WTC11 (cell line): Measurements from ENCODE around the gene AHRR.

Source experiments
- ATF1 ChIP-seq: sonication (generic); formaldehyde crosslinking; IDR thresholded peaks from 2 replicates; pipeline ENCODE4 v1.8.1; 2023; ENCODE audit warnings: mild to moderate bottlenecking, moderate library complexity, missing genetic modification reagents
- E2F5 ChIP-seq: sonication (generic); formaldehyde crosslinking; IDR thresholded peaks from 2 replicates; pipeline ENCODE4 v1.8.1; 2022; ENCODE audit warnings: mild to moderate bottlenecking, moderate library complexity, missing genetic modification reagents
- IRF2 ChIP-seq: sonication (generic); formaldehyde crosslinking; IDR thresholded peaks from 2 replicates; pipeline ENCODE4 v1.8.0; 2022; ENCODE audit warnings: low read depth, missing genetic modification reagents, borderline replicate concordance
- JUN ChIP-seq: sonication (generic); formaldehyde crosslinking; IDR thresholded peaks from 2 replicates; pipeline ENCODE4 v1.8.0; 2023; ENCODE audit warnings: mild to moderate bottlenecking, missing genetic modification reagents
- MYBL2 ChIP-seq: sonication (generic); formaldehyde crosslinking; IDR thresholded peaks from 2 replicates; pipeline ENCODE4 v1.8.1; 2023; ENCODE audit warnings: mild to moderate bottlenecking, moderate library complexity, missing genetic modification reagents
- TP53 ChIP-seq: sonication (generic); formaldehyde crosslinking; IDR thresholded peaks from 2 replicates; pipeline ENCODE4 v1.8.1; 2023; ENCODE audit warnings: mild to moderate bottlenecking, missing genetic modification reagents
- ZNF138 ChIP-seq: sonication (generic); formaldehyde crosslinking; conservative IDR thresholded peaks from 2 replicates; pipeline ENCODE4 v1.8.1; 2022; ENCODE audit warnings: mild to moderate bottlenecking, moderate library complexity, missing genetic modification reagents
- ZNF263 ChIP-seq: sonication (generic); formaldehyde crosslinking; IDR thresholded peaks from 2 replicates; pipeline ENCODE4 v1.8.1; 2022; ENCODE audit warnings: low read depth, mild to moderate bottlenecking, moderate library complexity, missing genetic modification reagents
- TF ChIP-seq, protein P1 (sequence below): fragments of 200-600 bp; IDR thresholded peaks from 2 replicates; pipeline ENCODE4 v1.8.0; 2022; ENCODE audit warnings: antibody characterized with exemption
- TF ChIP-seq, protein P2 (sequence below): sonication (generic); formaldehyde crosslinking; IDR thresholded peaks from 2 replicates; pipeline ENCODE4 v1.8.1; 2022; ENCODE audit warnings: missing genetic modification reagents, borderline replicate concordance
- TF ChIP-seq, protein P3 (sequence below): sonication (generic); formaldehyde crosslinking; IDR thresholded peaks from 2 replicates; pipeline ENCODE4 v1.8.0; 2023; ENCODE audit warnings: mild to moderate bottlenecking, missing genetic modification reagents

DNA sequence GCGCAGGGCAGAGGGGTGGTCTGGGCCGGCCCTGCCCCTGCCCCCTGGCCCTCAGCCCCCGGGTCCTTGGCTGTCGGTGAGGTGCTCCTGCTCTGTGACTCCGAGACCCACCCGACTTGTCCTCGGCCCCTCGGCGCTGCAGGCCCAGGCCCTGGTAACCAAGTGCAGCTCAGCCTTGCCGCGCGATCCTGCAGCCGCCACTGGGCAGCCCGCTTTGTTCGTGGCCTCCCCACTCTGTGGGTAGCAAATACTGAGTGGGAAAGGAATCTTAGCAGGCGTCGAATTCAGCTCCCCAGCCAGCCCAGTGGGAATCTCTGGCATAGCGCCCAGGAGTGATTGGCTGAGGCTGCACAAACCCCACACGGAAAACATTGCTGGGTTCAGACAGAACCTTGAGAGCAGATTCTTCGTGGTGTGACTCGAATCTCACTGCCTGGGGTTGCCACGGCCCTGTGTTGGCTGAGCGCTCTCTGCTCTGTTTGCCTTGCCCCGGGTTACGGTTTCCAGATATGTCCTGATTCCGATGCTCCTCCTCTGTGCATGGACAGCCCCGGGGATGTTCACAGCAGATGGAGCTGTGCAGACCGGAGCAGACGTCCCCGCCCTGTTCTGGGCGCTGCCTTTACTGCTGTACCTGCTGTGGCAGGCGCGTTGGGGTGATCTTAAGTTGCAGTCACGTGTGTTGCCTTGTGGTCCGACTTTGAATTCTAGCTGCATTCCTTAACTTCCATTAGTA is 108.1 kb downstream of the AHRR start:
- TF ChIP-seq IRF2 (CRISPR knock-in tag) (no peak), JUN (no peak), MYBL2 (CRISPR knock-in tag) (no peak), ZNF263 (CRISPR knock-in tag) (no peak), ATF1 (CRISPR knock-in tag) (no peak), TP53 (CRISPR knock-in tag) (no peak), E2F5 (CRISPR knock-in tag) (no peak; the same call in 1 of the 2 replicates), ZNF138 (CRISPR knock-in tag) (no peak)
- TF ChIP-seq, protein P1, sequence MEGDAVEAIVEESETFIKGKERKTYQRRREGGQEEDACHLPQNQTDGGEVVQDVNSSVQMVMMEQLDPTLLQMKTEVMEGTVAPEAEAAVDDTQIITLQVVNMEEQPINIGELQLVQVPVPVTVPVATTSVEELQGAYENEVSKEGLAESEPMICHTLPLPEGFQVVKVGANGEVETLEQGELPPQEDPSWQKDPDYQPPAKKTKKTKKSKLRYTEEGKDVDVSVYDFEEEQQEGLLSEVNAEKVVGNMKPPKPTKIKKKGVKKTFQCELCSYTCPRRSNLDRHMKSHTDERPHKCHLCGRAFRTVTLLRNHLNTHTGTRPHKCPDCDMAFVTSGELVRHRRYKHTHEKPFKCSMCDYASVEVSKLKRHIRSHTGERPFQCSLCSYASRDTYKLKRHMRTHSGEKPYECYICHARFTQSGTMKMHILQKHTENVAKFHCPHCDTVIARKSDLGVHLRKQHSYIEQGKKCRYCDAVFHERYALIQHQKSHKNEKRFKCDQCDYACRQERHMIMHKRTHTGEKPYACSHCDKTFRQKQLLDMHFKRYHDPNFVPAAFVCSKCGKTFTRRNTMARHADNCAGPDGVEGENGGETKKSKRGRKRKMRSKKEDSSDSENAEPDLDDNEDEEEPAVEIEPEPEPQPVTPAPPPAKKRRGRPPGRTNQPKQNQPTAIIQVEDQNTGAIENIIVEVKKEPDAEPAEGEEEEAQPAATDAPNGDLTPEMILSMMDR: no peak
- TF ChIP-seq, protein P2, sequence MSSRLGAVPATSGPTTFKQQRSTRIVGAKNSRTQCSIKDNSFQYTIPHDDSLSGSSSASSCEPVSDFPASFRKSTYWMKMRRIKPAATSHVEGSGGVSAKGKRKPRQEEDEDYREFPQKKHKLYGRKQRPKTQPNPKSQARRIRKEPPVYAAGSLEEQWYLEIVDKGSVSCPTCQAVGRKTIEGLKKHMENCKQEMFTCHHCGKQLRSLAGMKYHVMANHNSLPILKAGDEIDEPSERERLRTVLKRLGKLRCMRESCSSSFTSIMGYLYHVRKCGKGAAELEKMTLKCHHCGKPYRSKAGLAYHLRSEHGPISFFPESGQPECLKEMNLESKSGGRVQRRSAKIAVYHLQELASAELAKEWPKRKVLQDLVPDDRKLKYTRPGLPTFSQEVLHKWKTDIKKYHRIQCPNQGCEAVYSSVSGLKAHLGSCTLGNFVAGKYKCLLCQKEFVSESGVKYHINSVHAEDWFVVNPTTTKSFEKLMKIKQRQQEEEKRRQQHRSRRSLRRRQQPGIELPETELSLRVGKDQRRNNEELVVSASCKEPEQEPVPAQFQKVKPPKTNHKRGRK (CRISPR knock-in tag): no peak
- TF ChIP-seq, protein P3, sequence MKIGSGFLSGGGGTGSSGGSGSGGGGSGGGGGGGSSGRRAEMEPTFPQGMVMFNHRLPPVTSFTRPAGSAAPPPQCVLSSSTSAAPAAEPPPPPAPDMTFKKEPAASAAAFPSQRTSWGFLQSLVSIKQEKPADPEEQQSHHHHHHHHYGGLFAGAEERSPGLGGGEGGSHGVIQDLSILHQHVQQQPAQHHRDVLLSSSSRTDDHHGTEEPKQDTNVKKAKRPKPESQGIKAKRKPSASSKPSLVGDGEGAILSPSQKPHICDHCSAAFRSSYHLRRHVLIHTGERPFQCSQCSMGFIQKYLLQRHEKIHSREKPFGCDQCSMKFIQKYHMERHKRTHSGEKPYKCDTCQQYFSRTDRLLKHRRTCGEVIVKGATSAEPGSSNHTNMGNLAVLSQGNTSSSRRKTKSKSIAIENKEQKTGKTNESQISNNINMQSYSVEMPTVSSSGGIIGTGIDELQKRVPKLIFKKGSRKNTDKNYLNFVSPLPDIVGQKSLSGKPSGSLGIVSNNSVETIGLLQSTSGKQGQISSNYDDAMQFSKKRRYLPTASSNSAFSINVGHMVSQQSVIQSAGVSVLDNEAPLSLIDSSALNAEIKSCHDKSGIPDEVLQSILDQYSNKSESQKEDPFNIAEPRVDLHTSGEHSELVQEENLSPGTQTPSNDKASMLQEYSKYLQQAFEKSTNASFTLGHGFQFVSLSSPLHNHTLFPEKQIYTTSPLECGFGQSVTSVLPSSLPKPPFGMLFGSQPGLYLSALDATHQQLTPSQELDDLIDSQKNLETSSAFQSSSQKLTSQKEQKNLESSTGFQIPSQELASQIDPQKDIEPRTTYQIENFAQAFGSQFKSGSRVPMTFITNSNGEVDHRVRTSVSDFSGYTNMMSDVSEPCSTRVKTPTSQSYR: no peak
